A549 treated with AZD2906 at 1 μM for 4 hours (cell line): ENCODE results near the gene ZFAND2B. TPM values are rescaled to one million over a fixed set of nuclear protein-coding genes. Genes with fewer than 3 reads are reported as not detected.

ENCODE experiments used
- total RNA-seq: library from RNA; stranded (reverse); fragments of 200-300 nt; extraction: Qiagen RNA extraction; gene quantifications from 5 replicates; pipeline ENCODE4 v1.2.3, GENCODE V29; 2022

ZFAND2B gene
- total RNA-seq = 16.7 to 21.2 TPM (median 20.2 TPM) in 5 replicates

DNA sequence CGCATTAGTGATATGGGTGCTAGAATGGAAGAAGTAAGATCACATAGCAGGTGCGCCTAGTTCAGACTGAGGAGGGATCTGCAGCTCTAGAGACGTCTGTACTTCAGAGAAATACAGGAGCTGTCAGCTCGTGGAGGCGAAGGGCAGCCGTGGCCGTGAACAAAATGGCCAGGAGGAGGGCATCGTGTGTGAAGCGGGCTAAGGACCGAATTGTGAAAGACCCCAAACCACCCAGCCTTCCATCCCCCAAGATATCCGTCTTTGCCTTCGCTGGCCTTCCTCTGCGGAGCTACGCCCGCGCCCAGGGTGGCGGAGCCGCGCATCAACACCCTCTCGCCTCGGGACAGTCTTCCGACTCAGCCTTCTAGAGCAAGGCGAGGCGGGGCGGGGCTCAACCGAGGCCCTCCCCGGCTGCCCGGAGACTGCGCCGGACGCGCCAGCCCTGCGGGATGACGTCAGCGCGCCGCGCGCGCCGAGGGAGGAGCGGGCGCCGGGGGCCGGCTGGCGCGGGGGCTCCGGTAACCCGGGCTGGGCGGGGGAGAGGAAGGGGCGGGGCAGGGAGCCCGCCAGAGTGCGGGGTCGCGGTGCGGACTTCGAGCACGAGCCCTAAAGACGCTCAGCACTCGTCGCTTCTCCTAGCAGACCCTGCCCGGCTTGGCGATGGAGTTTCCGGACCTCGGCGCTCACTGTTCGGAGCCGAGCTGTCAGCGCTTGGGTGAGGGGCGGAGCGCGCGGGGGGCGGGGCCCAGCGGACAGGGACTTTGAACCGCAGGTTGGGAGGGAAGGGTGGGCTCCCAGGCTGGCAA is at the start of gene ZFAND2B:
Gene ZFAND2B, plus strand, starts transcription at position 455 of the 806 bp plus-strand sequence. Its CDS starts 206 bp downstream, at position 661.

GRCh38 chr2:219160186-219161017 is 46.2 kb upstream of the ZFAND2B start, which contains the start of gene NHEJ1:
TSS of gene NHEJ1 (minus strand) at chr2:219160815. CDS start at chr2:219158362, 2,453 bp downstream.

GRCh38 chr2:219169930-219170654 is 36.5 kb upstream of the ZFAND2B start, which contains the start of gene SLC23A3:
TSS of gene SLC23A3 (minus strand) at chr2:219170029. CDS start at chr2:219169984, 45 bp downstream.

DNA sequence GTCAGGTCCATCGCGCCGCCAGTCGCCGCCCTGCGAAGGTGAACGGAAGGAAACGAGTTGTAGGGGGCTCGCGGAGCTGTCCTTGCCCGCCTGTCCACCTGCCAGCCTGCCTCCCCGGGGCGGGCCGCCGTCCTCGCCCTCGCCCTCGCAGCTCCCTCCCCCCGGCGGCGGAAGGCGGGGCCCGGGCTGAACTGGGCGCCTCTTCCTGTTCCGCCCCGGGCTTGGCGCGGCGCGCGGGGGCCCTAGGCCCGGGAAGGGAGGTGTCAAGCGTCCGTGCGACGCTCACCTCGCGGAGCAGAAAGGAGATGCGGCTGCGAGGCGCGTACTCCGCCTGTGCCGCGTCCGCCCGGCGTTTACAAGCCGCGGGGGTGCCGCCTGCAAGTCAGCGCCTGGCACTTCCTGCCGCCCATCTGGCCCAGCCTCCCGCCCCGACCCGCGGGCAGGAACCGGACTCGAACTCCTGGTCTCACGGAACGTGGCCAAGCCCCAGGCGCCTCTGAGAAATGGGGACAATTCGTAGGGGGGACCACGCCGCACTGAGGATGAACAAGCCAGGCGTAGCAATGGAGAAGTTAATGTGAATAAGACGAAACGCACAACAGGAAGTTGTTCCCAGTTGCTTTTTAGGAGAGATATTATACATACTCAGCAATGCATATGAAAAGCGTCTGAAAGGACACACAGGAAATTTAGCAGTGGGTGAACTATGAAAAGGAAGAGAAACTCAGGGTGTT is 29.6 kb upstream of the ZFAND2B start, which contains the start of gene CNPPD1:
Gene CNPPD1, minus strand, starts transcription at position 108 of the 734 bp plus-strand sequence. Its CDS starts 97 bp downstream, at position 11.

GRCh38 chr2:219177552-219178376 is 28.8 kb upstream of the ZFAND2B start, which contains the start of gene RETREG2:
TSS of gene RETREG2 (plus strand) at chr2:219178275. CDS start at chr2:219178353, 78 bp downstream.

GRCh38 chr2:219218732-219219701 is 12.4 kb downstream of the ZFAND2B start, which contains the start of gene ABCB6:
TSS of gene ABCB6 (minus strand) at chr2:219218958. CDS start at chr2:219218673, 285 bp downstream.

GRCh38 chr2:219229305-219230058 is 22.9 kb downstream of the ZFAND2B start, which contains the start of the genes ANKZF1 and ATG9A:
TSS of gene ANKZF1 (plus strand) at chr2:219229806. CDS start at chr2:219230258, 452 bp downstream.
TSS of gene ATG9A (minus strand) at chr2:219229636. CDS start at chr2:219228024, 1,612 bp downstream.

DNA sequence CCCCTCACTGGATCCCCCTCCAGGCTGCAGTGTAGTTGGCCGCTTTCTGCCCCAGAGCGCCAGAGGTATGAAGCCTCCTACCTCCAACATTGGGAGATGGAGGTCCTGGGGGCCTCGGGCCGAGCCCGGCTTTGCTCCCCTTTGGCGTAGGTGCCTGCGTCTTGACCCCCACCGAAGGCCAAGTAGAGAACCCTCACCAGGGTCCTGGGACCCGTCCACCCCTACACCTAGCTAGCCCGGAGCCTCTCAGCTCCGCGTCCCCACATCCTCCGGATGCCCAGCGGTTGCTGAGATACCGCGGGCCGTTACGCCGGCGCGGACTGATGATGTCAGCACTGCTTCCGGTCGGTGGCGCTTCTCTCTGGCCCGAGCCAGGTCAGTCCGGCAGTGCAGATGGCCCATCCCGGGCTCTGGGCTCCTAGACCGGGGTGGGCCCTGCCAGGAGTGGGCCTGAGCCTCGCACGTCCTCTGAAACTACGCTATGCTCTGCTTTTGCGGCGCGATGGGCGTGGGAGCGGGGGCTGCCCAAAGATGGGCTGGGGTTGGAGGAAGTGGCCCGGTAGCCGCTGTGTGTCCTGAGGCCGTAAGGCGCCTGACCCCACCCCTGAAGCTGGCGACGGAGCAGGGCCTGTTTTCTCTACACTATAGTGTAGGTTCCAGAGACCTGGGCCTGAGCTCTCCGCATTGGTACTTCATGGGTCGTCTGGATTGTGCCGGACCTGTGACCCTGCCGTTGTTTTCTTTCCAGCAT is 38.7 kb downstream of the ZFAND2B start, which contains the start of the genes GLB1L and STK16:
Gene GLB1L, minus strand, starts transcription at position 297 of the 751 bp plus-strand sequence. CDS start 1,871 bp downstream, outside the sequence.
Gene STK16, plus strand, starts transcription at position 332 of the 751 bp plus-strand sequence. CDS start 521 bp downstream, outside the sequence.

GRCh38 chr2:219252900-219253752 is 46.5 kb downstream of the ZFAND2B start, which contains the start of gene TUBA4B:
TSS of gene TUBA4B (plus strand) at chr2:219253243. CDS start at chr2:219253408, 165 bp downstream.

DNA sequence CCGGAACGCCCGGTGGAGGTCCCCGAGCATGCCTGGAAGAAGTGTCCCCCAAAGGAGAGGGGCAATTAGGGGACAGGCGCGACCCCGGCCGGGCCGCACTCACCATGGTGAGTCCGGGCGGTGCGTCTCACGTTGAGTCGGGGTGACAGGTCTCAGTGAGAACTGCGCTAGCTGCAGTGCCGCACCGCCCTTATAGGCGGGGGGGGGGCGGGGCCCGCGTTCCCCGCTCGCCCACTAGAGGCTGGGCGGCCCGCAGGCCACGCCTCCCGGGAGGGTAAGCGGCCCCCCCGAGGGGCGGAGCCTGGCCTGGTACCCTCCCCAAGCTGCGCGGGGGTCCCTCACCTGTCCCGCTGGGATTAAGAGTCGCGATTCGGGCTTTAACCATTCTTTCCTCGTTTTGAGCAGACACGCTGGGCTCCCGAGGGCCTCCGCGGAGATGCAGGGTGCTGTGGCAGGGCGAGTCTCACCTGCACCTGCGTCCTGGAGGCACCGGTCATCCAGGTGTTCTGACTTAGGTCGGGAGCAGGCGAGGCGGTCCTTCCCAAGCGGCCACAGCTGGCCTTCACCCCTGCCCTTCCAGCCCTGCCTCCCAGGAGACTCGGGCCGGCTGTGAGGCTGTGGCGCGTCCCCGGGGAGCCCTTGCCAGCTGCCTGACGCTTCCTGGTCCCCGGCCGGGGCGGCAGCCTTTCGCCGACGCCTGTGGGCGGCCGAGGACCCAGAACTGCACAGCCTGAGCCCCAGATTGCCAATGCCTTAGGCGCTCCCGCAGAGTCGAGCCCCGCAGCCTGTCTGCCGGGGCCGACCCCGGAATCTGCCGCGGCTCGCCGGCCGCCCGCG is 47.4 kb downstream of the ZFAND2B start, which contains the start of gene TUBA4A:
Gene TUBA4A, minus strand, starts transcription at position 166 of the 837 bp plus-strand sequence. Its CDS starts 60 bp downstream, at position 106.

Other genes starting within 250 kb of the ZFAND2B start
- gene CDK5R2, start 247.1 kb upstream of the ZFAND2B start, total RNA-seq = 4.6 to 8.8 TPM (median 7.0 TPM) in 5 replicates
- not detected in 5 replicates for gene FEV, start 221.6 kb upstream of the ZFAND2B start, total RNA-seq
- gene CRYBA2, start 213.4 kb upstream of the ZFAND2B start, total RNA-seq = 0.10 to 0.25 TPM in 2 of 5 replicates, not detected in the others
- 0.11 to 0.32 TPM (median 0.17 TPM) in 5 replicates for gene CFAP65, start 165.3 kb upstream of the ZFAND2B start, total RNA-seq
- gene IHH, start 145.9 kb upstream of the ZFAND2B start, total RNA-seq = 0.28 to 0.88 TPM (median 0.74 TPM) in 5 replicates
- gene NHEJ1, start 46.0 kb upstream of the ZFAND2B start, total RNA-seq = 15.2 to 19.0 TPM (median 16.9 TPM) in 5 replicates
- 0.13 to 0.63 TPM (median 0.41 TPM) in 5 replicates for gene SLC23A3, start 36.8 kb upstream of the ZFAND2B start, total RNA-seq
- 39.9 to 49.9 TPM (median 47.1 TPM) in 5 replicates for gene CNPPD1, start 29.9 kb upstream of the ZFAND2B start, total RNA-seq
- gene RETREG2, start 28.5 kb upstream of the ZFAND2B start, total RNA-seq = 65.5 to 83.4 TPM (median 79.7 TPM) in 5 replicates
- 21.3 to 30.4 TPM (median 27.3 TPM) in 5 replicates for gene ABCB6, start 12.2 kb downstream of the ZFAND2B start, total RNA-seq
- 39.3 to 45.7 TPM (median 44.4 TPM) in 5 replicates for gene ATG9A, start 22.9 kb downstream of the ZFAND2B start, total RNA-seq
- 12.5 to 17.3 TPM (median 15.3 TPM) in 5 replicates for gene ANKZF1, start 23.0 kb downstream of the ZFAND2B start, total RNA-seq
- 5.7 to 6.4 TPM (median 5.8 TPM) in 5 replicates for gene GLB1L, start 38.7 kb downstream of the ZFAND2B start, total RNA-seq
- 27.6 to 31.6 TPM (median 29.1 TPM) in 5 replicates for gene STK16, start 38.7 kb downstream of the ZFAND2B start, total RNA-seq
- 0.10 to 0.32 TPM (median 0.12 TPM) in 5 replicates for gene TUBA4B, start 46.5 kb downstream of the ZFAND2B start, total RNA-seq
- gene TUBA4A, start 47.1 kb downstream of the ZFAND2B start, total RNA-seq = 225 to 347 TPM (median 253 TPM) in 5 replicates
- 32.4 to 37.7 TPM (median 36.7 TPM) in 5 replicates for gene DNAJB2, start 72.6 kb downstream of the ZFAND2B start, total RNA-seq
- 0.95 to 1.5 TPM (median 1.3 TPM) in 5 replicates for gene PTPRN, start 102.6 kb downstream of the ZFAND2B start, total RNA-seq
- not detected in 5 replicates for gene RESP18, start 126.0 kb downstream of the ZFAND2B start, total RNA-seq
- 56.8 to 62.2 TPM (median 60.4 TPM) in 5 replicates for gene DNPEP, start 181.1 kb downstream of the ZFAND2B start, total RNA-seq
- 0.14 to 0.69 TPM (median 0.27 TPM) in 5 replicates for gene DES, start 211.6 kb downstream of the ZFAND2B start, total RNA-seq
- 6.5 to 11.6 TPM (median 9.6 TPM) in 5 replicates for gene SPEG, start 228.1 kb downstream of the ZFAND2B start, total RNA-seq